Left ventricle myocardium inferior (tissue), 1 donor: ENCODE measurements around the gene C1QC. TPM values are rescaled to one million over a fixed set of nuclear protein-coding genes. Genes with fewer than 3 reads are reported as not detected.

Source experiments
- DNase-seq: peaks from one replicate; pipeline ENCODE4 v3.0.0-alpha.2; 2020
- H3K27ac ChIP-seq: fragments of 200-600 bp; replicated peaks from 2 replicates; pipeline ENCODE4 v1.8.0; 2021
- H3K27me3 ChIP-seq: fragments of 200-600 bp; 2 replicates; pipeline ENCODE4 v1.8.0; 2021; ENCODE audit warnings: low read depth
- H3K36me3 ChIP-seq: fragments of 200-600 bp; 2 replicates; pipeline ENCODE4 v1.8.0; 2021
- H3K4me1 ChIP-seq: fragments of 200-600 bp; 2 replicates; pipeline ENCODE4 v1.8.0; 2021
- H3K4me3 ChIP-seq: fragments of 200-600 bp; 2 replicates; pipeline ENCODE4 v1.8.0; 2021; ENCODE audit warnings: mild to moderate bottlenecking, moderate library complexity
- H3K9me3 ChIP-seq: fragments of 200-600 bp; replicated peaks from 2 replicates; pipeline ENCODE4 v1.8.0; 2021
- intact Hi-C: fragments of 100-400 bp; cut with micrococcal nuclease; formaldehyde crosslinking; loops from one replicate; pipeline ENCODE4 v1.11.0; 2022
- total RNA-seq: library from RNA; stranded (reverse); fragmentation: NEBNext Ultra II Directional; extraction: Animal tissue kit (Norgen Biotek cat#: 25700); gene quantifications from one replicate; pipeline ENCODE4 v1.2.1, GENCODE V29; 2021
- TF ChIP-seq, protein P1 (sequence below): fragments of 200-600 bp; IDR thresholded peaks from 2 replicates; pipeline ENCODE4 v1.8.0; 2021; ENCODE audit warnings: antibody characterized with exemption, mild to moderate bottlenecking, borderline replicate concordance
- donor health status: DM: no; HTN: yes; CAD: no; lungs with severe emphysema.

The C1QC gene
- total RNA-seq, 1 donor from 2014 or later, result 76.6 TPM

DNA sequence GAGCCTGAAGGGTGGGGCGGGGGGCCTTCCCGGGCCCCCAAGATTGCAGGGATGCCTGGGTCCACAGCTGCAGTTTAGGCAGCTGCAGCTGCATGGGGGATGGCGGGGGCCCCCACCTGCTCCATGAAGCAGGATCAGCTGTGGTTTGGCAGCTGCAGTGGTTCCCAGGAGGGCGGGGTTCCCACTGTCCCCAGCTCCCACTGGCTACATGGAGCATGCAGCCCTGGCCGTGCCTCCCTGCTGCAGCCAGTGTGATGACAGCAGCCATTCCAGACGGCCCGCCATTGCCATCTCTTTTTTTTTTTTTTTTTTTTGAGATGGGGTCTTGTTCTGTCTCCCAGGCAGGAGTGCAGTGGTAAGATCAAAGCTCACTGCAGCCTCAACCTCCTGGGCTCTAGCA, 8.0 kb upstream of the C1QC start:
- TF ChIP-seq, protein P1, sequence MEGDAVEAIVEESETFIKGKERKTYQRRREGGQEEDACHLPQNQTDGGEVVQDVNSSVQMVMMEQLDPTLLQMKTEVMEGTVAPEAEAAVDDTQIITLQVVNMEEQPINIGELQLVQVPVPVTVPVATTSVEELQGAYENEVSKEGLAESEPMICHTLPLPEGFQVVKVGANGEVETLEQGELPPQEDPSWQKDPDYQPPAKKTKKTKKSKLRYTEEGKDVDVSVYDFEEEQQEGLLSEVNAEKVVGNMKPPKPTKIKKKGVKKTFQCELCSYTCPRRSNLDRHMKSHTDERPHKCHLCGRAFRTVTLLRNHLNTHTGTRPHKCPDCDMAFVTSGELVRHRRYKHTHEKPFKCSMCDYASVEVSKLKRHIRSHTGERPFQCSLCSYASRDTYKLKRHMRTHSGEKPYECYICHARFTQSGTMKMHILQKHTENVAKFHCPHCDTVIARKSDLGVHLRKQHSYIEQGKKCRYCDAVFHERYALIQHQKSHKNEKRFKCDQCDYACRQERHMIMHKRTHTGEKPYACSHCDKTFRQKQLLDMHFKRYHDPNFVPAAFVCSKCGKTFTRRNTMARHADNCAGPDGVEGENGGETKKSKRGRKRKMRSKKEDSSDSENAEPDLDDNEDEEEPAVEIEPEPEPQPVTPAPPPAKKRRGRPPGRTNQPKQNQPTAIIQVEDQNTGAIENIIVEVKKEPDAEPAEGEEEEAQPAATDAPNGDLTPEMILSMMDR, result no peak
- H3K27ac ChIP-seq, result peak overlapping the region; percentile 19
- no peaks in the 10 kb centered on the region for H3K9me3 ChIP-seq
- H3K4me1 ChIP-seq, result peaks cover 8% of the 10 kb centered on the region
- peak; percentile 34 for DNase-seq
- H3K27me3 ChIP-seq, result peaks cover 63% of the 10 kb centered on the region
- H3K4me3 ChIP-seq, result no peak overlapping the region
- no peaks in the 10 kb centered on the region for H3K36me3 ChIP-seq
- intact Hi-C loops, result no loop called here

DNA sequence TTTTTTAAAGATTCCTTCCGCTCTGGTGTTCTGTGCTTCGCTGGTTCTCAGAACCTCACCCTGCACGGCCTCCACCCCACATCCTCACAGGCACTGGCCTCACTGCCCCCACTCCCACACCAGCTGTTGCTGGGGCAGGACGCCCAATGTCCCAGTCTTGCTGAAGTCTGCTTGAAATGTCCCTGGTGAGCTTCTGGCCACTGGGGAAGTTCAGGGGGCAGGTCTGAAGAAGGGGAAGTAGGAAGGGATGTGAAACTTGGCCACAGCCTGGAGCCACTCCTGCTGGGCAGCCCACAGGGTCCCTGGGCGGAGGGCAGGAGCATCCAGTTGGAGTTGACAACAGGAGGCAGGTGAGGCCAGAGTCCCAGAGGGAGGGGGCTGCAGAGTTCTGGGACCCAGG, 7.1 kb upstream of the C1QC start, which contains the start of gene C1QA:
Gene C1QA (plus strand): TSS at position 276 of the 400 bp plus-strand sequence. CDS start 989 bp downstream, outside the sequence.
- H3K4me3 ChIP-seq, result peak within 1 kb of the TSS; percentile 44
- peak within 1 kb of the TSS; percentile 44 for H3K27ac ChIP-seq
- no peaks in the 10 kb centered on the region for H3K36me3 ChIP-seq
- peaks cover 72% of the 10 kb centered on the region for H3K27me3 ChIP-seq
- H3K9me3 ChIP-seq, result no peaks in the 10 kb centered on the region
- peaks cover 8% of the 10 kb centered on the region for H3K4me1 ChIP-seq
- intact Hi-C loops, result no loop called here
- TF ChIP-seq, protein P1, result no peak
- DNase-seq, result peak; percentile 62

DNA sequence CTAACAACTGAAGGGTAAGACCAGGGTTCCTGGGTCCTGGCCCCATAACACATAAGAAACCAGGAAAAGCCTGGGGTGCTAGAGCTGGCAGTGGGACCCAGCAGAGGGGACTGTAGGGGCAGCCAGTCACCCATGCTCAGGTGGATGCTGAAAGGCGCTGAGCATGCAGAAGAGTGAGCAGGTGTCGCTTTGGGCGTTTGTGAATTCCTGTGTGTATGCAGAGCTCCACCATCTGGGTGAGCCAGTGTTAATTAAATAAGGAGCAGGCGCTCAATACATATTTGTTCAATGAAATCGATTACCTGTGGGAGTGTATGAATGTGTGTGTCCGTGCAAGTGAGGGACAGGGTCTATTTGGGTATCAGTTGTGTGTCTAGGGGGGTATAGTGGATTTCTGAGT, 6.5 kb upstream of the C1QC start:
- Histone ChIP-seq H3K9me3 (no peaks in the 10 kb centered on the region), H3K27ac (peak overlapping the region; percentile 44), H3K27me3 (peaks cover 78% of the 10 kb centered on the region), H3K4me1 (peaks cover 11% of the 10 kb centered on the region), H3K36me3 (no peaks in the 10 kb centered on the region), H3K4me3 (peak overlapping the region; percentile 44)
- TF ChIP-seq, protein P1, result no peak
- intact Hi-C loops, result no loop called here
- DNase-seq, result no peak

DNA sequence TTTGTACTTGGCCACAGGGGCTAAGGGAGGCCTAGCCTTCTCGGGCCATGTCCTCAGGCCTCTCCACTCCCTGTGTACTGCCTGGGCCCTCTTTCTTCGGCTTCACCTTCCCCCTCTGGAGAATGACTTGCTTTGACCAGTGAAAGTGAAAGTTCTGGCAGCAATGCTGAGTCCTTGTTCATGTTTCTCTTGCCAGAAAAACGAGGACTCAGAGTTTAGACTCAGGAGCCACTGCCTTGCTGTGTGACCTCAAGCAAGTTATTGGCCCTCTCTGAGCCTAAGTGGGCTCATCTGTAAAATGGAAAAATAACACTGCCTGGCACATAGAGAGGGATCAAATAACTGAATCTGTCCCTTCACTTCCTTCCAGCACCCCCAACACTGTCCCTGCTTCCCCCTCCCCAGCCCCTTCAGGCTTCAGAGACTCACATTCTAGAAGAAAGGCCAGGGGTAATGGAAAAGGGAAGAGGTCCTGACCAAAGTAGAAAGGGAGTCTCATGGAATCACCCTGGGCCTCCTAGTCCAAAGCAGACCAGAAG, 5.5 kb upstream of the C1QC start:
- H3K27ac ChIP-seq, result peak overlapping the region; percentile 44
- DNase-seq, result no peak
- intact Hi-C loops, result no loop called here
- H3K4me3 ChIP-seq, result peak overlapping the region; percentile 44
- H3K27me3 ChIP-seq, result peaks cover 89% of the 10 kb centered on the region
- no peaks in the 10 kb centered on the region for H3K9me3 ChIP-seq
- no peaks in the 10 kb centered on the region for H3K36me3 ChIP-seq
- H3K4me1 ChIP-seq, result peaks cover 12% of the 10 kb centered on the region
- TF ChIP-seq, protein P1, result no peak

DNA sequence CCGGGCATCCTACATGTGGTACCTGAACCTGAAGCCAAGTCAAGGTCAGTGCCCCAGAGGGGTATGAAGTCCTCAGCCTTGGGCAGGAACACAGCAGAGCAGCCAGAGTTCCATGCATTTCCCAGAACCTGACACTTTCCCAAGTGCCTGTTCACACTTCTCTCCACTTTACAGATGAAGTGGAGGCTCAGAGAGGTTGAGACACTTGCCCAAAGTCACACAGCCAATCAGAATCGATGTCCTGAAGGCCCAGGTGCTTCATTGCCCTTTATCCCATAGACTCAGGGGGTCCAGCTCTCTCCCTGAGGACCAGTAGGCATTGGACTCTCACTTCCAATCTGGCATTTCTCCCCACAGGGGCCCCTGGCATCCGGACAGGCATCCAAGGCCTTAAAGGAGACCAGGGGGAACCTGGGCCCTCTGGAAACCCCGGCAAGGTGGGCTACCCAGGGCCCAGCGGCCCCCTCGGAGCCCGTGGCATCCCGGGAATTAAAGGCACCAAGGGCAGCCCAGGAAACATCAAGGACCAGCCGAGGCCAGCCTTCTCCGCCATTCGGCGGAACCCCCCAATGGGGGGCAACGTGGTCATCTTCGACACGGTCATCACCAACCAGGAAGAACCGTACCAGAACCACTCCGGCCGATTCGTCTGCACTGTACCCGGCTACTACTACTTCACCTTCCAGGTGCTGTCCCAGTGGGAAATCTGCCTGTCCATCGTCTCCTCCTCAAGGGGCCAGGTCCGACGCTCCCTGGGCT, 4.8 kb upstream of the C1QC start:
- Histone ChIP-seq H3K4me3 (peak overlapping the region; percentile 44), H3K9me3 (no peaks in the 10 kb centered on the region), H3K36me3 (no peaks in the 10 kb centered on the region), H3K4me1 (peaks cover 12% of the 10 kb centered on the region), H3K27ac (no peak overlapping the region), H3K27me3 (peaks cover 86% of the 10 kb centered on the region)
- intact Hi-C loops, result no loop called here
- DNase-seq, result no peak
- TF ChIP-seq, protein P1, result no peak
